ENCODE results near the gene PPP5C.
"Not testable (repeated sequence)": the region's sequence is repeated elsewhere in the genome, so short reads cannot be mapped to it uniquely, and the experiment has no call there.

The PPP5C gene

DNA sequence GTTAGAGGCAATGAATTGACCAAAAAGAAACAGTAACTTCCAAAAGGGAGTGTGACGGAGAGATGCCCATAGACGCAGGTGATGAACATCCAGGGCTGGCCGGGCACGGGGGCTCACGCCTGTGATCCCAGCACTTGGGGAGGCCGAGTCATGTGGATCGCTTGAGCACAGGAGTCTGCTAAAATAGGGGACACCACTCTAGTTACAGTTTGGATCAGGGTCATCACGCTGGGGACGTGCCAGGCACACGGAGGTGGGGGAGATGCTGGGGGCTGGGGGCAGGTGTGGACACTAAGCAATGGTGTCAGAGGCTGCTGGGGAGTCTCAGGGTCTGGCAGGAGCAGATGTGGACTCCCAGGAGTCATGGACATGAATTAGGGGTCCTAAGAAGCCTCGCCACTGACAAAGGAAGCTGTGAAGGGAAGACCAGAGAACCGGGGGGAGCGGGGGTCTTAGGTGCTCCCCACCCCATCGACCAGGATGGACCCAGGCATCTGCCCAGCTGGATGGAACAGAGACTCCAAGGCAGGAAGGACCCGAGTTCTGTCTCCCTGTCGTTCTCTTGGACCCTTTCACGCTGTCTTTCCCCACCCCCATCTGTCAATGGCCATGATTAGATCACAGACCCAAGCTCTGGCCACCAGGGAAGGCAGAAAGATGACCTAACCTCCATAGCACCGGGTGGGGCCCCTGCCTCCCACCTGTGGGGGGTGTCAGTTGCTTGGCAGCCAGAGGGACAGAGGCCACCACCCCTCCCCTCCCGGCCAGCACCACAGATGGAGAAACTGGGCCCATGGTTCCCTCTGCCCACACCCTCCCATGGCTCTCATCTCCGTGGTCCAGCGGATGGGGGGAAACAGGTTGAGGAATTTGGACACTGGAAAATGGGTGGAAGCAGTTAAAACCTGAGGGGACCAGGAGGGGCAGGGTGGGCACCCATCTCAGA is 46.8 kb downstream of the PPP5C start:
- in situ Hi-C loops (cut with MboI; ENCODE audit: low sequenced_read_pairs, unreplicated experiment), result no loop called here
- TF ChIP-seq, protein P1, sequence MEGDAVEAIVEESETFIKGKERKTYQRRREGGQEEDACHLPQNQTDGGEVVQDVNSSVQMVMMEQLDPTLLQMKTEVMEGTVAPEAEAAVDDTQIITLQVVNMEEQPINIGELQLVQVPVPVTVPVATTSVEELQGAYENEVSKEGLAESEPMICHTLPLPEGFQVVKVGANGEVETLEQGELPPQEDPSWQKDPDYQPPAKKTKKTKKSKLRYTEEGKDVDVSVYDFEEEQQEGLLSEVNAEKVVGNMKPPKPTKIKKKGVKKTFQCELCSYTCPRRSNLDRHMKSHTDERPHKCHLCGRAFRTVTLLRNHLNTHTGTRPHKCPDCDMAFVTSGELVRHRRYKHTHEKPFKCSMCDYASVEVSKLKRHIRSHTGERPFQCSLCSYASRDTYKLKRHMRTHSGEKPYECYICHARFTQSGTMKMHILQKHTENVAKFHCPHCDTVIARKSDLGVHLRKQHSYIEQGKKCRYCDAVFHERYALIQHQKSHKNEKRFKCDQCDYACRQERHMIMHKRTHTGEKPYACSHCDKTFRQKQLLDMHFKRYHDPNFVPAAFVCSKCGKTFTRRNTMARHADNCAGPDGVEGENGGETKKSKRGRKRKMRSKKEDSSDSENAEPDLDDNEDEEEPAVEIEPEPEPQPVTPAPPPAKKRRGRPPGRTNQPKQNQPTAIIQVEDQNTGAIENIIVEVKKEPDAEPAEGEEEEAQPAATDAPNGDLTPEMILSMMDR (IDR thresholded peaks at IDR 0.05; ENCODE audit: borderline replicate concordance, control extremely low read depth, extremely low read depth, insufficient read depth, missing control alignments), result no peak

DNA sequence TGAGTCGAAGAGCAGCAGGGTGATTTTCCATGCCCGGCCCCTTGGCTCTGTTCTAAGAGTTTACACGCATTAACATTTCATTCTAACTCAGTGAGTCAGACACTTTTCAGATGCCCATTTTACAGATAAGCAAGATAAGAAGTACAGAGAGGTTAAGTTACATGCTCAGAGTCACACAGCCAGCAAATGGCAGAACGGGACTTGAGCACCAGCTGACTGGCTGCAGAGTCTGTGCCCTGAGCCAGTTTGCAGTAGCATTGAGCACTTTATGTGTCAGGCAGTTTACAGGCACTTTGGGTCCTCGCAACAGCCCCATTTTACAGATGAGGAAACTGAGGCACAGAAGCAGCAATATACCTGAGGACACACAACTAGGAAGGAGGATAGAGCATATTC is 47.5 kb downstream of the PPP5C start:
- no peak for DNase-seq (ENCODE audit: low spot score)
- TF ChIP-seq, protein P1 (IDR thresholded peaks at IDR 0.05; ENCODE audit: borderline replicate concordance, control extremely low read depth, extremely low read depth, insufficient read depth, missing control alignments), result no peak
- in situ Hi-C loops (cut with MboI; ENCODE audit: low sequenced_read_pairs, unreplicated experiment), result no loop called here

More for the DNA sequence above, 46.8 kb downstream of the PPP5C start:
- DNase-seq (ENCODE audit: low spot score), result no peak

DNA sequence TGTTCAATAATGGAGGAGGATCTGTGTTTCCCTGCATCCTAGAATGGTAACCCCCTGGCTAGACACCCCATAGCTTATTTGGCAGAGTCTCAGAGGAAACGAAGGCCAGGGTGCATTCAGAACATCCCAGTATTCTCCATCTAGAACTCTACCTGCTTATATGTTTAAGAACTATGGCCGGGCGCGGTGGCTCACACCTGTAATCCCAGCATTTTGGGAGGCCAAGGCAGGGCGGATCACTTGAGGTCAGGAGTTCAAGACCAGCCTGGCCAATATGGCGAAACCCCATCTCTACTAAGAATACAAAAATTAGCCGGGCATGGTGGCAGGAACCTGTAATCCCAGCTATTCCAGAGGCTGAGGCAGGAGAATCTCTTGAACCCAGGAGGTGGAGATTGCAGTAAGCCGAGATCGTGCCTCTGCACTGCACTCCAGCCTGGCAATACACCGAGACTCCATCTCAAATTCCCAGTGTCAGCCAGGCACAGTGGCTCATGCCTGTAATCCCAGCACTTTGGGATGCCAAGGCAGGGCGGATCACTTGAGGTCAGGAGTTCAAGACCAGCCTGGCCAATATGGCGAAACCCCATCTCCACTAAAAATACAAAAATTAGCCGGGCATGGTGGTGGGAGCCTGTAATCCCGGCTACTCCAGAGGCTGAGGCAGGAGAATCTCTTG is 51.1 kb downstream of the PPP5C start:
- DNase-seq (ENCODE audit: low spot score); in situ Hi-C loops (cut with MboI; ENCODE audit: low sequenced_read_pairs, unreplicated experiment): not testable (repeated sequence)

DNA sequence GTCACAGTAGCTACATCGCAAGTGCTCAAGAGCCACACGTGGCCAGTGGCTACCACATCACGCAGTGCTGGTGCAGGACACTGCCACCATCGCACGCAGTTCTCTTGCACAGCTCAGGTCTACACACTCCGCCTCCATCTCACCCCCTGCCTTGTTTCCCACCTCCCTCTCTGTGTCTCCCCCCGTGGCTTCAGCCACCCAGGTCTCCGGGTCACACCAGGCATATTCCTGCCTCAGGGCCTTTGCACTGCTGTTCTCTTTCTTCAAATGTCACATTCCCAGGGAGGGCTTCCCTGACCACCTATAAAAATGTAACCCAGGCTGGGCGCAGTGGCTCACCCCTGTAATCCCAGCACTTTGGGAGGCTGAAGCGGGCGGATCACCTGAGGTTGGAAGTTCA is 55.8 kb downstream of the PPP5C start:
- no peak for DNase-seq (ENCODE audit: low spot score)
- TF ChIP-seq, protein P1 (IDR thresholded peaks at IDR 0.05; ENCODE audit: borderline replicate concordance, control extremely low read depth, extremely low read depth, insufficient read depth, missing control alignments), result no peak
- in situ Hi-C loops (cut with MboI; ENCODE audit: low sequenced_read_pairs, unreplicated experiment), result loop anchor here (5.0 kb wide), 1 partner anchor 90 kb away; no protein-coding TSS in a partner anchor

DNA sequence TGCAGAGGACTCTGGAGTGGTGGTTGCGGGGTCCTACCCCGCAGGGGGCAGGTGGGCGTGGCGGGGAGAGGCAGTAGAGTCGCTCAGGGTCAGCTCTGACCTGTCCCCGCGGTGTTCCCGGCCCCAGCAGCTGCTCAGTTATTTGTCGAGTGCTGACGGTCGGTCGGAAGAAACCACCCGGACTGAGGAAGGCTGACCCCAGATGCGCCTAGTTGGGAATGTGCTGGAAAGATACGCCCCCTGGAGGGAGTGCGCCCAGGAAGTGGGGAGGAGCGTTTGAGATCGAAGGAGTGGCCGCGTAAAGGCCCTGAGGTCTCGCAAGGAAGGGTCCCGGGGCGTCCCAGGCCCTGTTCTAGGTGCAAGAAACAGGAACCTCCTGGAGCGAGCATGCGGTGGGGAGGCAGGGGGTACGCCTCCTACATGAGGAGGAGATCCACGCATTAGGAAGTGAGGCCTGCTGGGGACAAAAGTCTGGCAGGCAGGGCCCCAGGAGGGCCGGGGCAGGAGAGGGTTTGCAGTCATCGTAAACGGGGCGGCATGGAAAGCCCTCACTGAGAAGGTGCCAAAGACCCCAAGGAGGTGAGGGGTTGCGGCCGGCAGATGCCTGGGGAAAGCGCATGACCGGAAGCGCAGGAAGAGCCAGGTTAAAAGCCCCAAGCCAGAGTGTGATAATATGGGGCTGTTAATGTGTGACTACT is 57.3 kb downstream of the PPP5C start:
- TF ChIP-seq, protein P1 (IDR thresholded peaks at IDR 0.05; ENCODE audit: borderline replicate concordance, control extremely low read depth, extremely low read depth, insufficient read depth, missing control alignments), result no peak
- no peak for DNase-seq (ENCODE audit: low spot score)
- in situ Hi-C loops (cut with MboI; ENCODE audit: low sequenced_read_pairs, unreplicated experiment), result loop anchor here (5.0 kb wide), 1 partner anchor 88 kb away; no protein-coding TSS in a partner anchor

DNA sequence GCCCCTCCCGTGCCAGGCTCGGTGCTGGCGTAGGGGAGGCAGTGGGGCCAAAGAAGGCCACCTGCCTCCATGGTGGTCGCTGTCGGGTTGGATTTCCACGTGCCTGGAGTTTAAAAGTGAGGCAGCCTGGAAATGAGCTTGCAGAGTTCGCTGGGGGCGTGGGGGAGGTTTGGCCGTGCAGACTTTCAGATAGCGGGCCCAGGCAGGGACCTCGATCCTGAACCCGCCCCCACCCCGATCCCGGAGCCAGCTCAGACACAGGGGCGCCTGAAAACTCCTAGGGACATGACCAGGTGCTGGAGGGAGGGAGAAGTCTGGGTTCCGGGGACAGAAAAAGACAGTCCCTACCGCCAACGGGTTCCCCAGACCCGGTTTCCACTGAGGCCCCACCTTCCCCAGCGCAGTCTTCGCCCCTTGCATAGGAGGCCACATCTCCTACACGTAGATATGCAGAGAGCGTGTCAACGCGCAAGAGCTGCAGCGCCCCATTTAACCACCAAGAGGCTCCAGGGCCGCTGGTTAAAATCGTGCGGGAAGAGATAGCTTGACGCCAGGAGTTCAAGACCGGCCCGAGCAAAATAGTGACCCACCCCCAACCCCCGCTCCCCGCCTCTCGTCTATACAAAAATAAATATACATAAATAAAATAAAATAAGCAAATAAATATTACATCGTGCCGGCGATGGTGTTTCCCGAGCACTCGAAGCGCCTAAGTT is 58.0 kb downstream of the PPP5C start:
- in situ Hi-C loops (cut with MboI; ENCODE audit: low sequenced_read_pairs, unreplicated experiment), result loop anchor here (5.0 kb wide), 1 partner anchor 87 kb away; no protein-coding TSS in a partner anchor
- DNase-seq (ENCODE audit: low spot score), result peak; percentile 56
- TF ChIP-seq, protein P1 (IDR thresholded peaks at IDR 0.05; ENCODE audit: borderline replicate concordance, control extremely low read depth, extremely low read depth, insufficient read depth, missing control alignments), result no peak
